ENCODE data around the gene TOM1L2. TPM values are rescaled to one million over a fixed set of nuclear protein-coding genes. Genes with fewer than 3 reads are reported as not detected.
A peak's percentile ranks its signal among the peaks of the same experiment; 100 is the strongest.
"Not testable (repeated sequence)": the region's sequence is repeated elsewhere in the genome, so short reads cannot be mapped to it uniquely, and the experiment has no call there.

The TOM1L2 gene
- total RNA-seq, 1 experiment from 2014 or later: 77.1 TPM

- no peak for DNase-seq (ENCODE audit: low spot score)
Measured at GRCh38 chr17:17999364-18000029, 27.3 kb upstream of the TOM1L2 start.

GRCh38 chr17:17998934-17999333 lies 26.7 kb upstream of the TOM1L2 start:
- no peak for DNase-seq (ENCODE audit: low spot score)
- in situ Hi-C loops (cut with HindIII; ENCODE audit: low sequenced_read_pairs): loop anchor here (5.0 kb wide), 1 partner anchor 33 kb away; no protein-coding TSS in a partner anchor

More at GRCh38 chr17:17999364-18000029, 27.3 kb upstream of the TOM1L2 start:
- in situ Hi-C loops (cut with HindIII; ENCODE audit: low sequenced_read_pairs): loop anchor here (5.0 kb wide), 1 partner anchor 33 kb away; no protein-coding TSS in a partner anchor

DNA sequence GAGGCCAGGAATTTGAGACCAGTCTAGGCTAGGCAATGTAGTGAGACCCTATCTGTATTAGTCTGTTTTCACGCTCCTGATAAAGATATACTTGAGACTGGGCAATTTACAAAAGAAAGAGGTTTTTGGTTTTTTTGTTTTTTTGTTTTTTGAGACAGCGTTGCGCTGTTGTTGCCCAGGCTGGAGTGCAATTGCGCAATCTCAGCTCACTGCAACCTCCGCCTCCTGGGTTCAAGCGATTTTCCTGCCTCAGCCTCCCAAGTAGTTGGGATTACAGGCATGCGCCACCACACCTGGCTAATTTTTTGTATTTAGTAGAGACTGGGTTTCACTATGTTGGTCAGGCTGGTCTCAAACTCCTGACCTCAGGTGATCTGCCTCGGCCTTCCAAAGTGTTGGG lies 23.7 kb upstream of the TOM1L2 start:
- in situ Hi-C loops (cut with HindIII; ENCODE audit: low sequenced_read_pairs): loop anchor here (5.0 kb wide), 1 partner anchor 36 kb away; no protein-coding TSS in a partner anchor
- DNase-seq (ENCODE audit: low spot score): not testable (repeated sequence)

- DNase-seq (ENCODE audit: low spot score): peak; percentile 33
Measured at GRCh38 chr17:17994271-17995069, 22.3 kb upstream of the TOM1L2 start.

DNA sequence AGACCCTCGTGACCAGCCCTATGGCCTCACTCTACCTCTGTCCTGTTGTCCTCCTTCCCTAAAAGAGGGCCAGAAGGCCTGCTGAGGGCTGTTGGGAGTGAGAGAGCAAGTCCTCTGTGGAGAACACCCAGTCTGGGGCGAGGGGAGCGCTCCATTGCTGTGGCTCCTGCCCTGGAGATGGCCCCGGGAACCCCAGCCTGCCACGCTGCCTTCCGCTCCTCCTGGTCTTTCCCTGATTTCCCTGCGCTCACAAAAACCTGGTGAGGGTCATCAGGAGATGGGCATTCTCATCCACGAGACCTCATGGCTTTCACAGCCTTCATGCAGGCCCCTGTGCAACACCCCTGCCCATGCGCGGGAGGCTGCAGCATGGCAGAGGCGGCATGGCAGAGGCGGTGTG lies 21.7 kb upstream of the TOM1L2 start:
- in situ Hi-C loops (cut with HindIII; ENCODE audit: low sequenced_read_pairs): no loop called here
- no peak for DNase-seq (ENCODE audit: low spot score)

More at GRCh38 chr17:17994271-17995069, 22.3 kb upstream of the TOM1L2 start:
- in situ Hi-C loops (cut with HindIII; ENCODE audit: low sequenced_read_pairs): loop anchor here (5.0 kb wide), 1 partner anchor 38 kb away; no protein-coding TSS in a partner anchor

DNA sequence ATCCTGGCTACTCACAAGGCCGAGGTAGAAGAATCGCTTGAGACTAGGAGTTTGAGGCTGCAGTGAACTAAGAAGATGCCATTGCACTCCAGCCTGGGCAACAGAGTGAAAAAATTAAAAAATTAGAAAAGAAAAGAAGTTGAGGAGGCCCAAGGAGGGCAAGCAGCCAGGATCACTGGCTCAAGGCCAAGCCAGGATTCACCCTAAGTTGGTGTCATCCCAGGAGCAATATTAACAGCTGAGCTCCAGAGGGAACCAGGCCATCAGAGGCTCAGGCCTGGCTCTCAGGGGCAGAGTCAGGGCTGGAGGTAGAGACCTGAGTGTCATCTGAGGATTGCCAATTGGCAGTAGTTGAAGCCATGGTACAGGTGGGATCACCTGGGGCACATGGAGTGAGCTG lies 21.2 kb upstream of the TOM1L2 start:
- in situ Hi-C loops (cut with HindIII; ENCODE audit: low sequenced_read_pairs): no loop called here
- no peak for DNase-seq (ENCODE audit: low spot score)

DNA sequence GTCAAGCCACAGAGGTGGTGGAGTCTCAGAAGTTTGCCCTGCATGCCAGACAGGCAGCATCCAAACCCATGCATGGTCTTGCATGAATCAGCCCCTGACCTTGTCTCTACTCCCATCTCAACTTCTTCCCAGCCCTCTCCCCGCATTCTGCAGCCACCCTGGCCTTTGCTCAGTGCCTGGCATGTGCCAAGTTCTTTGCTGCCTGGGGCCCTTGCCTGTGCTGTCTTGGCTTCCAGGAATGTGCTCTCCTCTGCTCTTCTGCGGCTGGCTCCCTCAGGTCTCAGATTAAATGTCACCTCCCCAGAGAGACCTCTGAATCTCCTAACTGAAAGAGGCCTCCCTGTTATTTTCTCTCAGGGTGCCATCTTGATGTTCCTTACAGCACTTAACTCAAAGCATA lies 18.1 kb upstream of the TOM1L2 start:
- DNase-seq (ENCODE audit: low spot score): no peak
- in situ Hi-C loops (cut with HindIII; ENCODE audit: low sequenced_read_pairs): no loop called here

- no peak for DNase-seq (ENCODE audit: low spot score)
- in situ Hi-C loops (cut with HindIII; ENCODE audit: low sequenced_read_pairs): no loop called here
Measured at GRCh38 chr17:17989618-17990017, 17.4 kb upstream of the TOM1L2 start.

- in situ Hi-C loops (cut with HindIII; ENCODE audit: low sequenced_read_pairs): no loop called here
- DNase-seq (ENCODE audit: low spot score): no peak
Measured at GRCh38 chr17:17989081-17989480, 16.9 kb upstream of the TOM1L2 start.

GRCh38 chr17:17988427-17988945 lies 16.3 kb upstream of the TOM1L2 start:
- DNase-seq (ENCODE audit: low spot score): no peak
- in situ Hi-C loops (cut with HindIII; ENCODE audit: low sequenced_read_pairs): no loop called here

- DNase-seq (ENCODE audit: low spot score): no peak
- in situ Hi-C loops (cut with HindIII; ENCODE audit: low sequenced_read_pairs): no loop called here
Measured at GRCh38 chr17:17987901-17988300, 15.7 kb upstream of the TOM1L2 start.

- DNase-seq (ENCODE audit: low spot score): no peak
- in situ Hi-C loops (cut with HindIII; ENCODE audit: low sequenced_read_pairs): no loop called here
Measured at GRCh38 chr17:17987187-17987896, 15.1 kb upstream of the TOM1L2 start.

- in situ Hi-C loops (cut with HindIII; ENCODE audit: low sequenced_read_pairs): no loop called here
- DNase-seq (ENCODE audit: low spot score): no peak
Measured at GRCh38 chr17:17985555-17985954, 13.4 kb upstream of the TOM1L2 start.

DNA sequence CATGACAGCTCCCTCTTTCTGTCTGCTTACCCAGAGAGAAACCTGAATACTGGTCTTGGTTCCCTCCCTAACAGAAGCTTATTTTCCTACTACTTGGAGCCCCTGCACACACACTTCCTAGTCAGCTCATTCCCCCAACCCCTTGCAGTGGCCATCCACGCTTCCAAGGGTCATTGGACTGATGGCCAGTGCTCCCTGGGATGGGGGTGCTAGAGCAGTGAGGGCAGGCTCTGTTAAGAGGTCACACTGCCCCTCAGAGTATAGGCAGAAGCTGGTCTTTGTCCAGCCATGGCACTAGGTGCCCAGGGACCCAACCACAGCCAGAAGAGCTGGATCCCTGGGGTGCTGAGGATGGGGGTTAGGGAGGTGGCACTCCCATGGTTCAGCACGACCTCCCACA lies 13.0 kb upstream of the TOM1L2 start:
- in situ Hi-C loops (cut with HindIII; ENCODE audit: low sequenced_read_pairs): no loop called here
- DNase-seq (ENCODE audit: low spot score): no peak

DNA sequence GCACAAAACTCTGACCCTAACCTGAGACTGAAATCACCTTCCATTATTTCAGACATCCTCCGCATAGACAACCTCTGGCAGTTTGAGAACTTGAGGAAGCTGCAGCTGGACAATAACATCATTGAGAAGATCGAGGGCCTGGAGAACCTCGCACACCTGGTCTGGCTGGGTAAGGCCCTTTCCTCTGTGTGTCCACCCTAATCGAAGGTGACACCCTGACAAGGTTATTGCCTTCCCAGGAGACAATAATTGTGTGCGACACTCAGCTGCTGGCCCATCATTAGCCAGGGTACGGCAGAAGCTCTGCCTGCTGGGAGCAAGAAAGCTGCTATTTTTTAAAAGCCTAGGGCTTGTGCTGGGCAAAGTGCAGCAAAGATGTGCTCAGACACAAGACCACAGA lies 11.6 kb upstream of the TOM1L2 start:
- no peak for DNase-seq (ENCODE audit: low spot score)
- in situ Hi-C loops (cut with HindIII; ENCODE audit: low sequenced_read_pairs): no loop called here

- no peak for DNase-seq (ENCODE audit: low spot score)
- in situ Hi-C loops (cut with HindIII; ENCODE audit: low sequenced_read_pairs): no loop called here
Measured at GRCh38 chr17:17983376-17983775, 11.2 kb upstream of the TOM1L2 start.

DNA sequence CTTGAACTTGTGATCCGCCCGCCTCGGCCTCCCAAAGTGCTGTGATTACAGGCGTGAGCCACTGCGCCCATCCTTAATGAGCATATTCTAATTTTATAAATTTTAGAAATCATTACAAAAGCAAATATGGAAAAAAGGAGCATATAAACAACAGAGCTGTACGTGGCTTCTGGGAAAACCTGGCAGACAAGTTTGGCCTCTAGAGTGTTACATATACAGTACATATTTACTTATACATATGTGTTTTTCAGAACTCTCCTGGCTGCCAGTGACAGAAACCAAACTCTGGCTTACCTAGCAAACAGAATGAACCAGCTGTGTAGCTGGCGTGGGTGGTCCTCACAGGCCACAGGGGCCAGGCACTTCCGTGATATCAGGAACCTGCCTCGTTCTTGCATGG lies 10.6 kb upstream of the TOM1L2 start:
- in situ Hi-C loops (cut with HindIII; ENCODE audit: low sequenced_read_pairs): no loop called here

GRCh38 chr17:17981330-17981729 lies 9.1 kb upstream of the TOM1L2 start:
- in situ Hi-C loops (cut with HindIII; ENCODE audit: low sequenced_read_pairs): no loop called here
- DNase-seq (ENCODE audit: low spot score): no peak

More for the DNA sequence above, 10.6 kb upstream of the TOM1L2 start:
- no peak for DNase-seq (ENCODE audit: low spot score)

DNA sequence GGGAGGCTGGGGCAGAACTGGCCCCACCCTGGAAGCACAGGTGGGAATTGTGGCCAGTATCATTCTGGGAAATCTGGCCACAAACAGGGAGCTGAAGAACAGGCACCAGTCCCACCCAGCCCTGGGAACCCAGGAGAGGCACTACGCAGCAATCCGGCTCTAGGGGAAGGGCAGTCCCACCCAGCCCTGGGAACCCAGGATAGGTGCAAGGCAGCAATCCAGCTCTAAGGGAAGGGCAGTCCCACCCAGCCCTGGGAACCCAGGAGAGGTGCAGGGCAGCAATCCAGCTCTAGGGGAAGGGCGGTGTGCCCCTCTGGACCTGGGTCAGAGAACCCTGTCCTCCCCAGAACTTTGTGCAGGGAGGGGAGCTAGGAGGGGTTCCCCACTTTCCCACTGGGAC lies 7.6 kb upstream of the TOM1L2 start:
- no peak for DNase-seq (ENCODE audit: low spot score)
- in situ Hi-C loops (cut with HindIII; ENCODE audit: low sequenced_read_pairs): no loop called here
